Measurements from ENCODE around the gene PPA2.
"Not testable (repeated sequence)": the region's sequence is repeated elsewhere in the genome, so short reads cannot be mapped to it uniquely, and the experiment has no call there.

Gene PPA2

GRCh38 chr4:105461621-105462382 is 12.1 kb downstream of the PPA2 start:
- Histone ChIP-seq H3K27ac (no peak overlapping the region), H3K27me3 (ENCODE audit: control insufficient read depth, insufficient read depth, low read length) (no peaks in the 10 kb centered on the region)
- TF ChIP-seq CTCF (IDR thresholded peaks at IDR 0.05) = no peak

GRCh38 chr4:105461221-105461620 is 12.6 kb downstream of the PPA2 start:
- H3K9ac ChIP-seq = no peak overlapping the region
- H3K27ac ChIP-seq = no peak overlapping the region
- no peak overlapping the region for H3K4me2 ChIP-seq (ENCODE audit: low read length)
- H3K4me1 ChIP-seq = no peaks in the 10 kb centered on the region
- no peak overlapping the region for H3K4me3 ChIP-seq (ENCODE audit: low read depth, low read length)
- H3K9me3 ChIP-seq (ENCODE audit: control insufficient read depth, low read length) = no peaks in the 10 kb centered on the region
- TF ChIP-seq CTCF (IDR thresholded peaks at IDR 0.05) = no peak
- H3K36me3 ChIP-seq (ENCODE audit: control insufficient read depth, insufficient read depth, low read length) = no peaks in the 10 kb centered on the region
- no peaks in the 10 kb centered on the region for H3K27me3 ChIP-seq (ENCODE audit: control insufficient read depth, insufficient read depth, low read length)
- H3K79me2 ChIP-seq = peaks cover 7% of the 10 kb centered on the region
- no peak overlapping the region for H2AFZ ChIP-seq

More at GRCh38 chr4:105461621-105462382, 12.1 kb downstream of the PPA2 start:
- Histone ChIP-seq H3K4me3 (ENCODE audit: low read depth, low read length) (no peak overlapping the region), H3K4me1 (no peaks in the 10 kb centered on the region), H3K79me2 (peaks cover 11% of the 10 kb centered on the region), H3K9me3 (ENCODE audit: control insufficient read depth, low read length) (no peaks in the 10 kb centered on the region), H3K9ac (no peak overlapping the region), H3K4me2 (ENCODE audit: low read length) (no peak overlapping the region), H3K36me3 (ENCODE audit: control insufficient read depth, insufficient read depth, low read length) (no peaks in the 10 kb centered on the region), H2AFZ (no peak overlapping the region)

- no peak overlapping the region for H2AFZ ChIP-seq
- TF ChIP-seq CTCF (IDR thresholded peaks at IDR 0.05) = no peak
- no peak overlapping the region for H3K27ac ChIP-seq
- H3K9ac ChIP-seq = no peak overlapping the region
- H3K4me2 ChIP-seq (ENCODE audit: low read length) = no peak overlapping the region
- H3K4me3 ChIP-seq (ENCODE audit: low read depth, low read length) = no peak overlapping the region
- H3K79me2 ChIP-seq = peaks cover 7% of the 10 kb centered on the region
- no peaks in the 10 kb centered on the region for H3K27me3 ChIP-seq (ENCODE audit: control insufficient read depth, insufficient read depth, low read length)
- H3K4me1 ChIP-seq = no peaks in the 10 kb centered on the region
- no peaks in the 10 kb centered on the region for H3K9me3 ChIP-seq (ENCODE audit: control insufficient read depth, low read length)
- H3K36me3 ChIP-seq (ENCODE audit: control insufficient read depth, insufficient read depth, low read length) = no peaks in the 10 kb centered on the region
Observed at GRCh38 chr4:105460306-105460705, 13.6 kb downstream of the PPA2 start.

- not testable (repeated sequence) for H3K36me3 ChIP-seq (ENCODE audit: control insufficient read depth, insufficient read depth, low read length); H3K4me2 ChIP-seq (ENCODE audit: low read length); H3K79me2 ChIP-seq; H3K27me3 ChIP-seq (ENCODE audit: control insufficient read depth, insufficient read depth, low read length); H3K9ac ChIP-seq; H3K27ac ChIP-seq; H2AFZ ChIP-seq; H3K9me3 ChIP-seq (ENCODE audit: control insufficient read depth, low read length); H3K4me3 ChIP-seq (ENCODE audit: low read depth, low read length); H3K4me1 ChIP-seq
Observed at GRCh38 chr4:105458541-105458940, 15.3 kb downstream of the PPA2 start.

GRCh38 chr4:105458001-105458400 is 15.9 kb downstream of the PPA2 start:
- no peaks in the 10 kb centered on the region for H3K36me3 ChIP-seq (ENCODE audit: control insufficient read depth, insufficient read depth, low read length)
- H3K4me3 ChIP-seq (ENCODE audit: low read depth, low read length) = no peak overlapping the region
- peaks cover 7% of the 10 kb centered on the region for H3K79me2 ChIP-seq
- H3K27me3 ChIP-seq (ENCODE audit: control insufficient read depth, insufficient read depth, low read length) = no peaks in the 10 kb centered on the region
- H2AFZ ChIP-seq = no peak overlapping the region
- H3K4me1 ChIP-seq = no peaks in the 10 kb centered on the region
- no peak overlapping the region for H3K9ac ChIP-seq
- H3K27ac ChIP-seq = no peak overlapping the region
- no peak for TF ChIP-seq CTCF (IDR thresholded peaks at IDR 0.05)
- H3K9me3 ChIP-seq (ENCODE audit: control insufficient read depth, low read length) = no peaks in the 10 kb centered on the region
- no peak overlapping the region for H3K4me2 ChIP-seq (ENCODE audit: low read length)

Measured in parathyroid adenoma (tissue), 2 donors.